GM12801 (cell line): Measurements from ENCODE around the gene CROCC2.

Experiments used
- CTCF ChIP-seq: IDR thresholded peaks from one replicate; pipeline ENCODE4 v1.5.1; 2011; ENCODE audit warnings: control low read depth; ENCODE audit not compliant: insufficient read length; ENCODE audit errors: extremely low read depth

Gene CROCC2

GRCh38 chr2:240967681-240968621, 61.8 kb downstream of the CROCC2 start:
- no peak for TF ChIP-seq CTCF

- TF ChIP-seq CTCF: no peak
Measured at GRCh38 chr2:240968731-240969624, 62.8 kb downstream of the CROCC2 start.

DNA sequence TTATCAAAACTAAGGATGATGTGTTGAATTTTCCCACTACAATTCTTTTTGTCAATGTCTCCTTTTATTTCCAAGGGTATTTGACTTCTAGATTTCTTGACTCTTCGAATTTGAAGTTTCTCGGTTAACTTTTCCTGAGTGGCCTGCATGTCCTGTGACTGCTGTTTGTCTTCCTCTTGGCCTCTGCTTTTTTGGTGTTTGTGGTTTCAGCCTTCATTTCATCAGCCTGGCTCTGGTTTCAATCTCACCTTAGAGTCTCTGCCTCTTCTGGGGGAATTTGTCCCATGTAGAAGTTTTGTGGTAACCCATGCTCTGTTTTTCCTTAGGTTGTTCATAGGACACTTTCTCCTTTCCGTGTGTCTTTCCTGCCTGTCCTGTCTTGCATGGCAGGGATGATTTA, 64.0 kb downstream of the CROCC2 start:
- TF ChIP-seq CTCF: no peak

GRCh38 chr2:240970816-240971215, 64.7 kb downstream of the CROCC2 start:
- TF ChIP-seq CTCF: no peak

GRCh38 chr2:240972201-240972600, 66.1 kb downstream of the CROCC2 start:
- no peak for TF ChIP-seq CTCF

GRCh38 chr2:240972636-240973521, 66.7 kb downstream of the CROCC2 start:
- no peak for TF ChIP-seq CTCF
